Stimulated activated CD4-positive, alpha-beta T cell treated with anti-CD3 and anti-CD28 coated beads, Interleukin-12 subunit alpha, Interleukin-12 subunit beta, amount 100 ng/mL, for 48 hours (primary cell): ENCODE measurements around the gene PRSS21.

ENCODE experiments used
- DNase-seq, 3 donors: peaks; one replicate each; pipeline ENCODE4 v3.0.0-alpha.2; 2020; ENCODE audit warnings: low read depth in 2 of 3, low spot score in 1 of 3

PRSS21 gene

DNA sequence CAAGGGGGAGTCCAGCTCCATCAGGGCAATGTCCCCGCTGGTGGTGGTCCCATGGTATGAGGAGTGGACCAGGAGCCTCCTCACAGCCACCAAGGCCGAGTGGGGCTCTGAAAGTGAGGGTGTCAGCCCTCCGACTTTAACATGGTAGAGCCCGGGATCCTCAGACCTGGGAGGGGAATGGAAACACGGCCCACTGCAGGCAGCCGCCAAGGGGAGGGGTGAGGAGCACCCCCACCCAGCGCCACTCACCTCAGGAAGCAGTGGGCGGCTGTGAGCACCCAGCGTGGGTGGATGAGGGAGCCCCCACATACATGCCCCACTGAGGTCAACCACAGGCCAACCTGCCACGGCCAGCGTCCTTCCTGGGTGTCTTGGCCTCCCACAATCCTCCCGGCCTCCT lies 23.9 kb downstream of the PRSS21 start:
- no peak for DNase-seq

DNA sequence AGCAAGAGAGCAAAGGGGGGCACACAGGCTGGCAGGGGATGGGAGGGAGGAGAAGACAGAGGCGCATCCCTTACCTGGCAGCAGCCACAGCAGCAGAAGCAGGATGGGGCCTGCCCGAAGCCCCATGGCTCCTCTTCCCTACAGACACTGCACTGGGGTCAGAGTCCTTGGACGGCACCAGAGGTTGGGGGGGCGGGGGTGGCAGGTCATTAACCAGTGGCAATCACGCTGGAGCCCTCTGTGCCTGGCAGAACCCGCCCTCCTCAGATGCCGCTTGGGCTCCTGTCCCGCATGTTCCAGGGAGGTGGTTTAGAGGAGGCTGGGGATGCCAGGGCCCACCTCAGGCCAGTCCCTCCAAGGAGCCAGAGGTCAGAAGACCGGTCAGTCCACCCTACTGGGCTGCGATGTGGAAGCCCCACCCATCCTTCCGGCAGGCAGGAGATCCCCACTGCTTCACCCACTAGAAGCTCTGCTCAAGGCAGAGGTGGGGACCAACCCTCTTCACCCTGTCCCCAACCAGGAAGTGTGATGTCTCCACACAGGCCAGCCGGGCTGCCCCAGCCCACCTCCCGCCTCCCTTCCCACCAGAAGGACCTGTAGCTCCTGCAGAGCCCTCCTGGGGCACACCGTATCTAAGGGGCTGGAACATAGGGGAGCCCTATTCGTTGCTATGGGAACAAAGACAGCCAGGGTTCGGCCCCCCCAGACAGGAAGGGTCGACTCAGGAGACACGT lies 24.7 kb downstream of the PRSS21 start:
- DNase-seq, result no peak

DNA sequence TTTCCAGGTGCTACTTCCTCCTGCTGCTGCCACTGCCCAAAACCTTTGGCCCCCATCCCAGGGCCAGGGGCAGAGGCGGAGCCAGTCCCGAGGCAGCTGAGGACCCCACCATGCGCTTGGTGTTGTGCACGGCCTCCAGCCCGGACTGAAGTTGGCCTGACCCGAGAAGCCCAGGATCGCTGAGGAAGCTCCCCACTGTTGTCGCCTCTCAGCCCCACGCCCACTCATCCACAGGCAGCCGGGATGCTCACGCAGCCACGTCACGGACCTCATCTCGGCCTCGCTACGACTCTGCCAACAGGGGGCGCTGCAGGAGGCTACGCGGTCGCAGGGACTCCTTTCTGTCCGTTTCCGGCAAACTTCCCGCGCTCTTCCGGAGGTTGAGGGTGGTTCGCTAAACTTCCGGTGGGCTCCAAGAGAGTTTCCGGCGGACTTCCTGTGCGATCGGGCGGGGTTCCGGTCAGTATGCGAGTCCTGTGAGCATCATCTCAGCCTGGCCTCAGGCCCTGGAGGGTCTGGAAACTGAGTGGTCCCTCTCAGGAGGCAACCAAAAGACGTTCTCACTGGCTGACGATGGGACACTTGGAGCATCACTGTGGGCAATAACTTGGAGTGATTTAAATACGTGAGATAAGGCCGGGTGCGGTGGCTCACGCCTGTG lies 25.4 kb downstream of the PRSS21 start:
- peak; percentile 84 to 85 (median 85) for DNase-seq

GRCh38 chr16:2843526-2843925 lies 26.5 kb downstream of the PRSS21 start:
- DNase-seq, result no peak

GRCh38 chr16:2845116-2845515 lies 28.1 kb downstream of the PRSS21 start:
- DNase-seq, result no peak

GRCh38 chr16:2846511-2847310 lies 29.7 kb downstream of the PRSS21 start:
- DNase-seq, result no peak

DNA sequence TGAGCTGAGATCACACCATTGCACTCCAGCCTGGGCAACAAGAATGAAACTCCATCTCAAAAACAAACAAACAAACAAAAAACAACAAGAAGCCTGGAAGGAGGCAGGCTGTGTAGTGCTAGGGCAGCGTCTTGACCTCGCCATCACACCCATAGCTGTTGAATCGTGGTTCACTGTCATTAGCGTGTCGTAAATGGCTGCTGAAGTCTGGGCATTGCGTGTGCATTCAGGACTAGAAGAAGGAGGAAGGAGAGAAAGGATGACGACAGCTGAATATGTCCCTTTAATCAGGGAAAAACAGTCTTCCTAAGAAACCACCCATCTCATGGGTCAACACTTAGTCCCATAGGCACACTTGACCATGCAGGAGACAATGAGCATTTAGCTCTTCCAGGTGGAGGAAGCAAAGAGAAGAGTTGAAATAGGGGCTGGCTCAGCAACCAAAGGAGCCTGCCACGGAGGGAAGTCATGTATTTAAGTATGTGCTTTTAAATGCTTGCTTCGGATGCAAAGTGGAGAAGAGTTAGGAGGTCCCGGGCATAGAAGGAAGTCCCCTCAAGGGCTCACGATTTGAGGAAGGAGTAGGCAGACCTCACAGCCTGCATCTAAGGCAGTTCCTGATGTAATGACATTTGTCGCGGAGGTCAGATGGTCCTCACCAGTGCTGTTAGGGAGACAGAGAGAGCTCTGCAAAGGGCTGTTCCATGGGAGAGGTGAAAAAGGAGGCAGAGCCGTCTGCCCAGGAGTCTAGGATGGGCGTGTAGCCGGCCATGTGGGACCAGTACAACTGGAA lies 32.1 kb downstream of the PRSS21 start:
- no peak for DNase-seq

DNA sequence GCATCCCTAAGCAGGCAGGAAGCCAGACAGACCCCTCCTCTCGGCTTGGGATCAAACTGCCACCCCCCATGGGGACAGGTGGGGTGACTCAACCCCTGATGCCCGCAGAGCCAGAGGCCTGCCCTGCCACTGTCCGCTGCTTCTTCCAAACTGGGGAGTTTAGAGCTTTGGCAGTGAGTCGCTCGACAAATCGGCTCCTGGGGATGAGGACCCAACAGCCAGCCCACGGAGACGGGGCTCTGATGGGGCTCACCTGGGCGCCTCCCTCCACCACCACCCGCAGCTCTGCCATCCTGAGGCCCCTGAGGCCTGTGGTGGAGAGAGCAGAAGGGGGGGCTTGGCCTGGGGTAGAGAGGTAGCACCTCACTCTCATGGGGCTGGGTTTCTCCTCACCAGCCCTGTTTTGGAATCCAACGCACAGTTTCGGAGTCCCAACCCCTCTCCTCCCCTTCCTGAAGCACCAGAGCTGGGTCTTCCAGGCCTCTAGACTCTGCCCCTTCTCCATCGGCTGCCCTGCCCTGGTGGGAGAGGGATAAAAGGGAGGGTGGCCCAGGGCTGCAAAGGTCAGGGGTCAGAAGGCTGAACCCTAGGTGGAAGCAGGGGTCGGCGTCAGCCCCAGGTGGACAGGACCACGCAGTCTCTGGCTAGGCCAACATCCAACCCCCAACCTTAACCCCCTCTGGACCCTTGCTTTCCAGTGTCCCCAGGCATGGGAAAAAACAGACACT lies 35.1 kb downstream of the PRSS21 start:
- no peak for DNase-seq

DNA sequence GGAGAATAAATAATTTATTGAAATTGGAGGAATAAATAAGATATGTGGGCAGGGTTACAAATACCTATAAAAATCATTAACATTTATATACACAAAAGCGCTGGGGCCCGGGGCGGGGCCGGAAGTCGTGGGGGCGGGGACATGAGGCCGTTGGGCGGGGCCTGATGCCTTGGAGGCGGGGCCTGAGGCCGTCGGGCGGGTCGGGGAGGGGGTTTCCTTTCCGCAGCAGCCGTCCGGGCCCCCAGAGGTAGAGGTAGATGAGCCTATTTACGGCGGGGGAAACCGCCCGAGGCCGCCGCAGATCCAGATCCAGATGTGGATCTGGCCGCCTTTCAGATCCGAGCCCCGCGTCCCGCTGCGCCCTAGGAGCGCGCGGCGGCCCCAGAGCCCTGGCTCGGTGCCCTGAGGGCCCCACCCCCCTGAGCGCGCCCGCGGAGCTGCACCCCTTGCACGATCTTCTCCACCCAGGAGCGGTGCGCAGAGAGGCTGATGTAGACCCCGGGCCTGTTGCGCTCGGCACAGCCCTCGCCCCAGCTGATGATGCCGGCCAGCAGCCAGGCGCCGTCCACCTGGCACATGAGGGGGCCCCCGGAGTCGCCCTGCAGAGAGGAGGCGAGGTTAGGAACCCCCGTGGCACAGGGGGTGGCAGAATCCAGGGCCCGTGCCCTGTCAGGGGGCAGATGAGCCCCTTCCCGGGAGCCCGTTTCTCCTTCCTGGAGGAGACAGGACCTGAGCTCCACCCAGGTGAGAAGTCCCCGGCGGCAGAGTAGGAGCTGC lies 35.9 kb downstream of the PRSS21 start:
- DNase-seq, result no peak

- no peak for DNase-seq
These were observed 36.6 kb downstream of the PRSS21 start for GRCh38 chr16:2853531-2854073.

- peak in 1 of 3 donors; percentile 51 for DNase-seq
These were observed 37.8 kb downstream of the PRSS21 start for GRCh38 chr16:2854700-2855309.

DNA sequence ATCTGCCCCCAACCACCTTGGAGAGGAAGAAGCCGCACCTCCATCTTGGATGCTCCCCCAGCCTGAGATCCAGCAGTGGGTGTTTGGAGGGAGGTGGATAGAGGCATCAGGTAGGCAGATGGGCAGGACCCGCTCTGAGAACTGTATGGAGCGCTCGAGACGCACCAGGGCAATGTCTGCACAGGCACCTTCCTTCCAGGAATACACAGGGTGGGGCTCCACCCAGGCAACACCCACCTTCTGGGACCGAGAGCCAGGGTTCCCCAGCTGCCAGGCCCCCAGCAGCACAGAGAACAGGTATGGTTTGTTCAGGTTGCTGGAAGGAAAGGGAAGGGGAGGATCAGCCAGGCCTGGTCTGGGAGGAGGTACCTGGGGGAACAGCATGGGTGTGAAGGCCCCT lies 38.5 kb downstream of the PRSS21 start:
- DNase-seq, result no peak

GRCh38 chr16:2856061-2856670 lies 39.1 kb downstream of the PRSS21 start:
- DNase-seq, result peak in 2 of 3 donors; percentile 21 to 54

- DNase-seq, result no peak
These were observed 39.8 kb downstream of the PRSS21 start for GRCh38 chr16:2856686-2857450.

GRCh38 chr16:2857451-2858244 lies 40.6 kb downstream of the PRSS21 start, which contains the start of gene PRSS22:
PRSS22 (minus strand) TSS chr16:2858170; CDS start chr16:2858104, 66 bp downstream.
- DNase-seq, result no peak

DNA sequence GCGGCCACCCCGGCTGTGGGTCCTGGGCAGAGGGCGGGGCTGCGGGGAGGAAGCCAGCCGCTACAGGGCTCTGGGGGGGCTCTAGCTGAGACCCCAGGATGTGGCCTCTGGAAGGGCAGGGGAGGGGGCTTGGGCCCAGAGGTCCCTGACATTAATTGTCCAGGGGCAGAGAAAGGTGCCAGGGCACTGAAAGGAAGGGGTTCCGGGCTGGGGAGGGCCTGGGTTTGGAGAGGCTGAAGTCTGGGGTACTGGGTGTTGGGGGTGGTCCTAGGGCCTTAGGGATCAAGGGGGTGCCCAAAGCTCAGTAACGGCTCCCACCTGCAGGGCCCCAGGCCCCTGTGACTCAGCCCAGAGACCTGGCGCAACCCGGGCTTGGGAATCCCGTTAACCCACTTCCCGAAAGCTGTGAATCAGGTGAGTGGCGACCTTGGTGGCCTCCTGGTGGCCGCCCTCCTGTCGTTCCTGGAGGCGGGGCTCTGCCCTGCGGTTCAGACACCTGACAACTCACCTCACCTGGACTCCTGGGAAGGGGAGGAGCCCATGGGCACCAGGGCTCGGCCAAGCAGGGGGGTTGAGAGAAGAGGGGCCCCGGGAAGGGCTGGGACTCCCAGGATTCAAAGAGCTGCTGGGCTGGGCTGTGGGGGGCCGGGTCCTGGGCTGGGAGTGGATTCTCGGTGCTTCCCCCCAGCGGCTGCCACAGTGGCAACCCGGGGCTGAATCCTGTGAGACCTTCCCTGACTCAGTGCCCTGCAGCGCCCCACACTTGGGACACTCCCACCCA lies 41.4 kb downstream of the PRSS21 start:
- no peak for DNase-seq
